Measurements from ENCODE around the gene ATP9B. TPM values are rescaled to one million over a fixed set of nuclear protein-coding genes. Genes with fewer than 3 reads are reported as not detected.
"Not testable (repeated sequence)": the region's sequence is repeated elsewhere in the genome, so short reads cannot be mapped to it uniquely, and the experiment has no call there.

Gene ATP9B
- total RNA-seq, 4 donors from 2014 or later = 26.0 to 37.4 (median 30.5) TPM

DNA sequence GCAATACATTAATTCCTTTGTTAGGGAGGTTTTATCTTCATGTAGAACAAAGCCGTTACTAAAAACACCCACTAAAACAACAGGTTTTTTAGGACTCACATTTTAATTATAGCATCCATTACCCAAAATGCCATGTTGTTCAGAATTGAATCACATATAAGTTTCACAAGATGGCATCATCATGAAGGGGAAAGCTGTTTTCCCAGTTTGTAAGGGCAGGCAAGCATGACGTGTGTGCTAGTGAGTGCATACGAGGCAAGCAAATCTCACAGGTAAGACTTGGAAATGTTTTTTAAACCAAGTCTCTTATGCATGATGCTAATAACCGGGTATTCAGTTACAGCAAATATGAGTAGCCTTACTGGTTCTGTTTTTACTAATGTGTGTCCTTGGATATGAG, 214.7 kb downstream of the ATP9B start:
- intact Hi-C loops (cut with DNase I) = no loop called here
- WGBS = 88% methylated on average over 4 of the region's 4 CpGs
- Histone ChIP-seq H3K27ac (replicated peaks in 1 of 4) (no peak overlapping the region), H3K4me3 (no peak overlapping the region), H3K4me1 (no peaks in the 10 kb centered on the region), H3K9me3 (no peaks in the 10 kb centered on the region), H3K36me3 (peaks cover 2 to 18% (median 9%) of the 10 kb centered on the region in 4 donors), H3K27me3 (no peaks in the 10 kb centered on the region)
- no peak for DNase-seq (ENCODE audit: extremely low spot score)
- TF ChIP-seq POLR2A (IDR thresholded peaks at IDR 0.05; ENCODE audit: low read depth) = no peak
- TF ChIP-seq EP300 (IDR thresholded peaks at IDR 0.05) = no peak
- TF ChIP-seq, protein P1, sequence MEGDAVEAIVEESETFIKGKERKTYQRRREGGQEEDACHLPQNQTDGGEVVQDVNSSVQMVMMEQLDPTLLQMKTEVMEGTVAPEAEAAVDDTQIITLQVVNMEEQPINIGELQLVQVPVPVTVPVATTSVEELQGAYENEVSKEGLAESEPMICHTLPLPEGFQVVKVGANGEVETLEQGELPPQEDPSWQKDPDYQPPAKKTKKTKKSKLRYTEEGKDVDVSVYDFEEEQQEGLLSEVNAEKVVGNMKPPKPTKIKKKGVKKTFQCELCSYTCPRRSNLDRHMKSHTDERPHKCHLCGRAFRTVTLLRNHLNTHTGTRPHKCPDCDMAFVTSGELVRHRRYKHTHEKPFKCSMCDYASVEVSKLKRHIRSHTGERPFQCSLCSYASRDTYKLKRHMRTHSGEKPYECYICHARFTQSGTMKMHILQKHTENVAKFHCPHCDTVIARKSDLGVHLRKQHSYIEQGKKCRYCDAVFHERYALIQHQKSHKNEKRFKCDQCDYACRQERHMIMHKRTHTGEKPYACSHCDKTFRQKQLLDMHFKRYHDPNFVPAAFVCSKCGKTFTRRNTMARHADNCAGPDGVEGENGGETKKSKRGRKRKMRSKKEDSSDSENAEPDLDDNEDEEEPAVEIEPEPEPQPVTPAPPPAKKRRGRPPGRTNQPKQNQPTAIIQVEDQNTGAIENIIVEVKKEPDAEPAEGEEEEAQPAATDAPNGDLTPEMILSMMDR (IDR thresholded peaks at IDR 0.05) = no peak
- TF ChIP-seq POLR2AphosphoS5 (IDR thresholded peaks at IDR 0.05) = no peak

DNA sequence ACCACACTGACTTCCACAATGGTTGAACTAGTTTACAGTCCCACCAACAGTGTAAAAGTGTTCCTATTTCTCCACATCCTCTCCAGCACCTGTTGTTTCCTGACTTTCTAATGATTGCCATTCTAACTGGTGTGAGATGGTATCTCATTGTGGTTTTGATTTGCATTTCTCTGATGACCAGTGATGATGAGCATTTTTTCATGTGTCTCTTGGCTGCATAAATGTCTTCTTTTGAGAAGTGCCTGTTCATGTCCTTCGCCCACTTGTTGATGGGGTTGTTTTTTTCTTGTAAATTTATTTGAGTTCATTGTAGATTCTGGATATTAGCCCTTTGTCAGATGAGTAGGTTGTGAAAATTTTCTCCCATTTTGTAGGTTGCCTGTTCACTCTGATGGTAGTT, 216.0 kb downstream of the ATP9B start:
- intact Hi-C loops (cut with DNase I); H3K9me3 ChIP-seq; H3K27ac ChIP-seq (replicated peaks in 1 of 4); DNase-seq (ENCODE audit: extremely low spot score); H3K27me3 ChIP-seq; H3K4me1 ChIP-seq; H3K4me3 ChIP-seq: not testable (repeated sequence)
- H3K36me3 ChIP-seq = peaks cover 0 to 14% (median 5%) of the 10 kb centered on the region in 4 donors
- WGBS = 94% methylated on average over 1 of the region's 1 CpG

DNA sequence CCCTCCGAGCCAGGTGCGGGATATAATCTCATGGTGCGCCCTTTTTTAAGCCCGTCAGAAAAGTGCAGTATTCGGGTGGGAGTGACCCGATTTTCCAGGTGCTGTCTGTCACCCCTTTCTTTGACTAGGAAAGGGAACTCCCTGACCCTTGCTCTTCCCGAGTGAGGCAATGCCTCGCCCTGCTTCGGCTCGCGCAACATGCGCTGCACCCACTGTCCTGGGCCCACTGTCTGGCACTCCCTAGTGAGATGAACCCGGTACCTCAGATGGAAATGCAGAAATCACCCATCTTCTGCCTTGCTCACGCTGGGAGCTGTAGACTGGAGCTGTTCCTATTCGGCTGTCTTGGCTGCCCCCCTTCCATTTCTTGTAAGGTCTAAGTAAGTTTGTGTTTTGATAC, 221.2 kb downstream of the ATP9B start:
- H3K27ac ChIP-seq (replicated peaks in 1 of 4); H3K9me3 ChIP-seq; H3K4me1 ChIP-seq; DNase-seq (ENCODE audit: extremely low spot score); H3K27me3 ChIP-seq; H3K4me3 ChIP-seq; intact Hi-C loops (cut with DNase I): not testable (repeated sequence)
- peaks cover 0 to 23% (median 8%) of the 10 kb centered on the region in 4 donors for H3K36me3 ChIP-seq
- WGBS = 96% methylated on average over 15 of the region's 15 CpGs

DNA sequence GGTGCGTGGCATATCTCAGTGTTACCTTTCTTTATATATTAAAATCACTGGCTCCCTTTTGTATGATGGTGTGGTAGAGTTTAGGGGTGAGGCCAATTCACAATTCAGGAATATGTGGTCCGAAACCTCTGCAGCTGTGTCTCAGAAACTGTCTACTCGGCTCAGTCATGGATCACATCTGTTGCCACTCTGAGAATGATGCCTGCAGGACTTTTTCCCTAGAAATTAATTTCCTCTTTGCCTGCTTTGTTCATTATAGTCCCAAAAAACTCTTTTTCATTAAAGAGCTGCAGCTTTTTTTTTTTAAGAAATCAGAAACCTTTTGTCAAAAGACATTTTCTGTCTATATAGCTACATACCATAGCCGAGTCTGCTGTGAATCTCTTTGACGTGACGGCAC, 221.7 kb downstream of the ATP9B start:
- Histone ChIP-seq H3K27me3 (no peaks in the 10 kb centered on the region), H3K9me3 (no peaks in the 10 kb centered on the region), H3K4me3 (no peak overlapping the region), H3K27ac (replicated peaks in 1 of 4) (no peak overlapping the region), H3K4me1 (no peaks in the 10 kb centered on the region), H3K36me3 (peaks cover 0 to 23% (median 8%) of the 10 kb centered on the region in 4 donors)
- WGBS = 86% methylated on average over 6 of the region's 6 CpGs
- no peak for DNase-seq (ENCODE audit: extremely low spot score)
- TF ChIP-seq EP300 (IDR thresholded peaks at IDR 0.05) = no peak
- no peak for TF ChIP-seq POLR2AphosphoS5 (IDR thresholded peaks at IDR 0.05)
- no peak for TF ChIP-seq POLR2A (IDR thresholded peaks at IDR 0.05; ENCODE audit: low read depth)
- intact Hi-C loops (cut with DNase I) = no loop called here

DNA sequence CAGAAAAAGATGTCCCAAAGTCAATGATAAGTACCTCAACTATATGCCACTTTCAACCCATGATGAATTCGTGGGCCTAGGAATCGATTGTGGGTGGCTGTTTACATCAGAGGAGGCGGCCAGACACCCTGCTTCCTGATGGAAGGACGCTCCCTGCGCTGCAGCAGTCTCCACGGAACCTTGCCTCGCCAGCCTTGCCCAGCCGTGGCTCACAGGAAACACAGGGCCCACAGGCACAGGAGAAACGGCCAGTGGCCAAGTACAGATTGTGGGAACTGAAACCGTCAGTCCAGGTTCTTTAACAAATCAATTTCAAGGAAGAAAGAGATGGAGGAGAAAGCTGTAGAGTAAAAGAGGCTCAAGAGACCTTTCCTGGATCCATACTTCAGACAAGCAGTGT, 225.0 kb downstream of the ATP9B start:
- intact Hi-C loops (cut with DNase I) = no loop called here
- 78% methylated on average over 10 of the region's 10 CpGs for WGBS
- Histone ChIP-seq H3K36me3 (peaks cover 0 to 32% (median 8%) of the 10 kb centered on the region in 4 donors), H3K27me3 (no peaks in the 10 kb centered on the region), H3K4me1 (no peaks in the 10 kb centered on the region), H3K27ac (replicated peaks in 1 of 4) (no peak overlapping the region), H3K4me3 (no peak overlapping the region), H3K9me3 (no peaks in the 10 kb centered on the region)
- no peak for TF ChIP-seq POLR2A (IDR thresholded peaks at IDR 0.05; ENCODE audit: low read depth)
- TF ChIP-seq POLR2AphosphoS5 (IDR thresholded peaks at IDR 0.05) = no peak
- TF ChIP-seq EP300 (IDR thresholded peaks at IDR 0.05) = no peak
- TF ChIP-seq, protein P1 (IDR thresholded peaks at IDR 0.05) = no peak
- DNase-seq (ENCODE audit: extremely low spot score) = peak; percentile 78

DNA sequence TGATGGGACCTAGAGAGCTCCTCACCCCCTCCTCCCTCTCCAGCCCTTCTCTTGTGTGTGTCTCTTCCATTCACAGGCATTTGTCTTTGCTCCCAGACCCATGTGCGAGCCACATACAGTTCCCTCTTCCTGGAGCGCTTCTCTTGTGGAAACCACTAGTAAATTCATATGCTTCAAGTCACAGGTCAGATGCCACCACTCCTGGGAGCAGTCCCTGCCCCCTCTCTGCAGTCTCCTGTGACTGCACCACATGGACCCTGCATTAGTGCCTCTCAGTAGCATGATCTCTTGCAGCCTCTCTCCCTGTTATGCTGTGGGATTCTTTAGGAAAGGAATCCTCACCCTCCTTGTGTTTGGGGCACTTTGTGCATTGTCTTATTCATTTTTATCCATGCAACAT, 230.1 kb downstream of the ATP9B start:
- intact Hi-C loops (cut with DNase I) = no loop called here
- 93% methylated on average over 2 of the region's 2 CpGs for WGBS
- H3K4me3 ChIP-seq = no peak overlapping the region

More for the DNA sequence above, 230.1 kb downstream of the ATP9B start:
- no peak overlapping the region for H3K27ac ChIP-seq (replicated peaks in 1 of 4)
- peaks cover 8 to 50% (median 13%) of the 10 kb centered on the region in 4 donors for H3K36me3 ChIP-seq
- no peaks in the 10 kb centered on the region for H3K9me3 ChIP-seq
- TF ChIP-seq, protein P1 (IDR thresholded peaks at IDR 0.05) = no peak
- no peak for TF ChIP-seq POLR2AphosphoS5 (IDR thresholded peaks at IDR 0.05)
- peak; percentile 77 for DNase-seq (ENCODE audit: extremely low spot score)
- H3K27me3 ChIP-seq = no peaks in the 10 kb centered on the region
- no peaks in the 10 kb centered on the region for H3K4me1 ChIP-seq
